Peyer's patch (tissue), 4 donors: ENCODE data around the gene TSPEAR.

Experiments used
- CTCF ChIP-seq, 6 experiments: fragments of 450-650 bp in 4 of 6; fragments of 200-600 bp in 2 of 6; sonication (generic) in 1 of 6; IDR thresholded peaks; one replicate each; pipeline ENCODE4 v1.5.1; 2017 to 2019; ENCODE audit warnings: antibody characterized with exemption in 6 of 6, mild to moderate bottlenecking in 3 of 6, moderate library complexity in 1 of 6
- POLR2A ChIP-seq, 2 donors: fragments of 450-650 bp; IDR thresholded peaks; one replicate each; pipeline ENCODE4 v1.5.1; 2017; ENCODE audit warnings: antibody characterized with exemption in 2 of 2, mild to moderate bottlenecking in 2 of 2, moderate library complexity in 2 of 2

GRCh38 chr21:44494418-44494817 lies 217.0 kb downstream of the TSPEAR start:
- TF ChIP-seq CTCF (IDR thresholded peaks at IDR 0.05), result no peak
- TF ChIP-seq POLR2A (IDR thresholded peaks at IDR 0.05), result no peak
